Adrenal gland (tissue), 12 donors: ENCODE data around the gene SPAG16. TPM values are rescaled to one million over a fixed set of nuclear protein-coding genes. Genes with fewer than 3 reads are reported as not detected.
A peak's percentile ranks its signal among the peaks of the same experiment; 100 is the strongest.

ENCODE experiments used
- DNase-seq, 7 donors: peaks; one replicate each; pipeline ENCODE4 v3.0.0-alpha.2; 2019 to 2020
- H3K27ac ChIP-seq, 5 donors: fragments of 200-600 bp; sonication (generic) in 4 of 5; 1 replicate in 3 of 5; 2 replicates in 2 of 5; pipeline versions ENCODE4 v1.5.1 to v1.8.0; 2016 to 2020; ENCODE audit warnings: mild to moderate bottlenecking in 1 of 5
- H3K27me3 ChIP-seq: fragments of 200-600 bp; 2 replicates; pipeline ENCODE4 v1.8.0; 2021
- H3K36me3 ChIP-seq, 2 donors: fragments of 200-600 bp; replicated peaks in 1 of 2; 1 replicate in 1 of 2; 2 replicates in 1 of 2; pipeline versions ENCODE4 v1.5.1 to v1.8.0; 2018 to 2022
- H3K4me1 ChIP-seq, 2 donors: fragments of 200-600 bp; replicated peaks in 1 of 2; 1 replicate in 1 of 2; 2 replicates in 1 of 2; pipeline versions ENCODE4 v1.5.1 to v1.8.0; 2018 to 2021
- H3K4me3 ChIP-seq, 4 donors: fragments of 200-600 bp; sonication (generic) in 3 of 4; one replicate each; pipeline ENCODE4 v1.5.1; 2016 to 2018
- H3K9me3 ChIP-seq, 3 donors: fragments of 200-600 bp; sonication (generic) in 1 of 3; replicated peaks in 1 of 3; 1 replicate in 2 of 3; 2 replicates in 1 of 3; pipeline versions ENCODE4 v1.5.1 to v1.8.0; 2016 to 2021
- POLR2A ChIP-seq, 2 donors: fragments of 450-650 bp; IDR thresholded peaks; one replicate each; pipeline ENCODE4 v1.6.1; 2017; ENCODE audit warnings: antibody characterized with exemption in 2 of 2, mild to moderate bottlenecking in 2 of 2, moderate library complexity in 1 of 2
- WGBS, 4 donors: extraction: QIAGEN DNeasy Blood & Tissue Kit in 2 of 4; methylation state at CpG; one replicate each; pipeline versions ENCODE4 v1.1.5 to v1.1.7; 2013 to 2017; 5-methylcytosine and 5-hydroxymethylcytosine counted together
- intact Hi-C, 2 donors: fragments of 100-400 bp; cut with DNase I; formaldehyde crosslinking; loops; one replicate each; pipeline versions ENCODE4 v1.14.1 to v1.15.0; 2022 to 2023
- polyA plus RNA-seq, 3 donors: library from polyadenylated mRNA; stranded (reverse); fragments of 200-250 nt in 2 of 3; fragments of 350-450 nt in 1 of 3; fragmentation: Illumina TruSeq in 1 of 3; extraction: RNeasy Lipid Tissue Mini Kit (QIAGEN cat#74804) in 1 of 3; gene quantifications; one replicate each; pipeline ENCODE4 v1.2.3, GENCODE V29; 2013 to 2014
- total RNA-seq, 9 donors: library from RNA; depleted of rRNA in 4 of 9; stranded (reverse); fragments of >200 nt in 4 of 9; fragments of 120-200 nt in 1 of 9; fragmentation: NEBNext Ultra II Directional in 1 of 9; extraction: Animal tissue kit (Norgen Biotek cat#: 25700) in 1 of 9; gene quantifications; one replicate each; pipeline versions ENCODE4 v1.1.0 to v1.2.4, GENCODE V29; 2013 to 2023
- TF ChIP-seq, protein P1 (sequence below), 6 experiments: fragments of 450-650 bp in 4 of 6; fragments of 200-600 bp in 2 of 6; sonication (generic) in 1 of 6; IDR thresholded peaks; 1 replicate in 5 of 6; 2 replicates in 1 of 6; pipeline versions ENCODE4 v1.5.1 to v1.8.0; 2016 to 2021; ENCODE audit warnings: antibody characterized with exemption in 6 of 6, mild to moderate bottlenecking in 2 of 6, moderate library complexity in 1 of 6
- donor health status: healthy with polysubstance abuse.
- donor health status: Bipolar disorder and iron deficiency.
- donor health status: DM: yes; HTN: yes; CAD: no.
- donor health status: DM: no; HTN: no; CAD: no.
- donor health status: DM: no; HTN: no; CAD: no.
- donor health status: DM: yes; HTN: yes; CAD: no.

The SPAG16 gene
- total and polyA plus RNA-seq, 12 donors = 12.4 to 45.3 (median 21.8) TPM

DNA sequence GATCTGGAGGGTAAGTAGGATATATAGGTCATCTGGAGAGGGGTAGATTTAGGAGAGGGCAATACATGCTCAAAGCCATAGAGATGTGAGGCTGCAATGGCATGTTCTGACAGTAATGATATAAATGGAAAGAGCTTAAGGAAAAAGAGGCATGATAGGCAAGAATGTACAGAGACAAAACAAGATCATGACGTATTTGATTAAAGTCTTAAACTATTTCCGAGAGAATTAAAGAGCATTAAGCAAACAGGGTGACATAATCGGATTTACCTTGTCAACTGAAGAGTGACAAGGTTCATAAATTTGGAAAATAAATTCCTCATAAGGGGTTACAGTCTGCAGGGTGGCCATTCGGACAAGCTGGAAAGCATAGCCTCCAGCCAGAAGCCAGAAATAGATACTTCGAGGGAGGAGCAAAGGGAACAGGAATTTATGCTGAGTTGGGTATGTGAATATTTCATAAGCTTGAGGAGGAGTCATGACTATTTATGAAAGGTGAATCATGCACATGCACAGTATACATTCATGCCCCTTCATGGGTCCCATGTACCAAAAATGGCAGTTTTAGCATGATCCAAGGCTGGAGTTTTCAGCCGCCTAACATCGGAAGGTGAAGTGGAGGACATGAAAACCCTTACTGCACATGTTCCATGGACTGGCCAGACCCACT lies 730.4 kb downstream of the SPAG16 start:
- WGBS, 4 donors = 81 to 87% (median 85%) methylated on average over 7 of the region's 7 CpGs
- no peak for DNase-seq
- TF ChIP-seq, protein P1, sequence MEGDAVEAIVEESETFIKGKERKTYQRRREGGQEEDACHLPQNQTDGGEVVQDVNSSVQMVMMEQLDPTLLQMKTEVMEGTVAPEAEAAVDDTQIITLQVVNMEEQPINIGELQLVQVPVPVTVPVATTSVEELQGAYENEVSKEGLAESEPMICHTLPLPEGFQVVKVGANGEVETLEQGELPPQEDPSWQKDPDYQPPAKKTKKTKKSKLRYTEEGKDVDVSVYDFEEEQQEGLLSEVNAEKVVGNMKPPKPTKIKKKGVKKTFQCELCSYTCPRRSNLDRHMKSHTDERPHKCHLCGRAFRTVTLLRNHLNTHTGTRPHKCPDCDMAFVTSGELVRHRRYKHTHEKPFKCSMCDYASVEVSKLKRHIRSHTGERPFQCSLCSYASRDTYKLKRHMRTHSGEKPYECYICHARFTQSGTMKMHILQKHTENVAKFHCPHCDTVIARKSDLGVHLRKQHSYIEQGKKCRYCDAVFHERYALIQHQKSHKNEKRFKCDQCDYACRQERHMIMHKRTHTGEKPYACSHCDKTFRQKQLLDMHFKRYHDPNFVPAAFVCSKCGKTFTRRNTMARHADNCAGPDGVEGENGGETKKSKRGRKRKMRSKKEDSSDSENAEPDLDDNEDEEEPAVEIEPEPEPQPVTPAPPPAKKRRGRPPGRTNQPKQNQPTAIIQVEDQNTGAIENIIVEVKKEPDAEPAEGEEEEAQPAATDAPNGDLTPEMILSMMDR (IDR thresholded peaks at IDR 0.05) = no peak
- TF ChIP-seq POLR2A (IDR thresholded peaks at IDR 0.05) = no peak
- H3K9me3 ChIP-seq = no peaks in the 10 kb centered on the region
- H3K36me3 ChIP-seq = no peaks in the 10 kb centered on the region
- peaks cover 0 to 7% of the 10 kb centered on the region in 2 donors for H3K4me1 ChIP-seq
- no peak overlapping the region for H3K27ac ChIP-seq
- no peaks in the 10 kb centered on the region for H3K27me3 ChIP-seq
- intact Hi-C loops = no loop called here
- H3K4me3 ChIP-seq = no peak overlapping the region

DNA sequence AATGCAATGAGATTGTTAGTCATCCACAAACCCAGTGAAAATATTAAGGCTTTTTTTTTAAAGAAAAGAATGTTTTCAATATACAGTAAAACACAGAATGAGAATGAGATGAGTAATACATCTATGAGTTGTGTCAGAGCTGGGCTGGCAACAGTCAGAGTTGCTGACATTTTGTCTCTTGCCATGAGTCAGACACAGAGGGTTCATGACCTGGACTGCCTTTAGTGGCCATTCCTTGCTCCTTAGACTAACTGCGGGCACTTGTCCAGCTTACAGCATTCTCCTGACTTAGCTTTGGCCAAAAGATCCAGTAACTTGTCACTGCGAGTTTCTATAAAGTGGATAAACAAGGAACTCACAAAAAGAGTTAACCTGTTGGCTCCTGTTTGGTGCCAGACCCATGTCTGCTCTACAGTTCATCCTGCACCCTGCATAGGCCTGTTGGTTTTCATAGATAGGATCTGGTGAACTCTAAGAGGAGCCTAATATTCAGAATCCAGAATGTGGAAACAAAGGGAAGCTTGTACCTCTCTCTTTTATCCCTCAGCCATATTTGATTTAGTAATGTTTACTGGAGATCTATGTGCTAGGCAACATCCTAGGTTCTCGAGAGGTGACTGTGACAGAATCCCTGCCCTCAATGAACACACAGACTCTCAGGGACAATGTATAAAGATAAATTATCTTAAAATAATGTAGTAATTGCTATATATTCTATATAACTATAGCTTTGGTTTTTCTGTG lies 735.1 kb downstream of the SPAG16 start:
- DNase-seq = peak; percentile 67 to 93 (median 83)
- H3K4me3 ChIP-seq = no peak overlapping the region
- no peaks in the 10 kb centered on the region for H3K27me3 ChIP-seq
- H3K36me3 ChIP-seq = no peaks in the 10 kb centered on the region
- WGBS, 4 donors = 45 to 65% (median 54%) methylated on average over 3 of the region's 3 CpGs
- TF ChIP-seq, protein P1 (IDR thresholded peaks at IDR 0.05) = no peak
- TF ChIP-seq POLR2A (IDR thresholded peaks at IDR 0.05) = no peak
- no peaks in the 10 kb centered on the region for H3K9me3 ChIP-seq
- H3K4me1 ChIP-seq = peaks cover 0 to 7% of the 10 kb centered on the region in 2 donors
- H3K27ac ChIP-seq = peak overlapping the region in 2 of 5 donors; percentile 25 to 44
- intact Hi-C loops = no loop called here

DNA sequence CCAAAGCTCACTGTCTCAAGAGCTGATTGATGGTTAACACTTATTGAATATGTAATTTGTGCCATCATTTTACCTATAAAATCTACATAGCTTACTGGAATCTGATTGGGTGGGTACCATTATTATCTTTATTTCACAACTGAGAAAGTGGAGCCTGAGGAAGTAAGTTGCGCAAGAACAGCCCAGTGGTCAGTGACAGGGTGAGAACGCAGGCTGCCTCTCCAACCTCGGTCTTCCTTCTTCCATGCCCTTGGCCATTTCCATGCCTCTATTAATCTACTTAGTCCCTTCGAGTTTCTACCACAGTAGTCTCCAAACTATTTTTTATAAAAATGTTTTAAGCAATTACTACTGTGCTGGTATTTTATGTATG lies 735.7 kb downstream of the SPAG16 start:
- H3K27ac ChIP-seq = no peak overlapping the region
- DNase-seq = no peak

DNA sequence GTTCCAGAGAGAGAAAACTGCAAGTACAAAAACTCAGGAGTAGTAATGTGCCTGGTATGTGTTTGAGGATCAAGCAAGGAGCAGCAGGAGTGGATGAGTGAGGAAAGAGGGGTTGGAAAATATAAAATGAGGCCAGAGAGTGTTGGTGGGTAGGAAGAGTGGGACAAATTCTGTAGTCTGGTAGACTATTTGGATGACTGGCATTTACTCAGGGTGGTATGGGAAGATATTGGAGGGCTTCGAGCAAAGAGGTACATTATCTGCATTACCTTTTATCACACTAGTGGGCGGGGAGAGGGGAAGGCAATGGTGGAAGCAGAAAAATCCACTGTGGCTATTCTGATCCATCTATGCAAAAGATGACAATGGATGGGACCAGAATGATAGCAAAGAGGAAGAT lies 744.9 kb downstream of the SPAG16 start:
- H3K4me3 ChIP-seq = no peak overlapping the region
- no peak for DNase-seq
- no peak overlapping the region for H3K27ac ChIP-seq
- no peaks in the 10 kb centered on the region for H3K4me1 ChIP-seq
- H3K27me3 ChIP-seq = no peaks in the 10 kb centered on the region
- H3K9me3 ChIP-seq = no peaks in the 10 kb centered on the region
- TF ChIP-seq, protein P1 (IDR thresholded peaks at IDR 0.05) = no peak
- no peak for TF ChIP-seq POLR2A (IDR thresholded peaks at IDR 0.05)
- intact Hi-C loops = no loop called here
- no peaks in the 10 kb centered on the region for H3K36me3 ChIP-seq
- 71 to 86% (median 81%) methylated on average over 2 of the region's 2 CpGs for WGBS, 4 donors

More for the DNA sequence above, 735.7 kb downstream of the SPAG16 start:
- intact Hi-C loops = no loop called here
- no peaks in the 10 kb centered on the region for H3K36me3 ChIP-seq
- WGBS, 4 donors = 66 to 79% (median 75%) methylated on average over 4 of the region's 4 CpGs
- H3K4me3 ChIP-seq = no peak overlapping the region
- H3K27me3 ChIP-seq = no peaks in the 10 kb centered on the region
- TF ChIP-seq POLR2A (IDR thresholded peaks at IDR 0.05) = no peak
- TF ChIP-seq, protein P1 (IDR thresholded peaks at IDR 0.05) = no peak
- H3K4me1 ChIP-seq = peaks cover 0 to 7% of the 10 kb centered on the region in 2 donors
- H3K9me3 ChIP-seq = no peaks in the 10 kb centered on the region
